Neural progenitor cell (in vitro differentiated cells): ENCODE data around the gene MFAP2.

Experiments used
- EZH2 ChIP-seq: fragments of 200-600 bp; sonication (generic); IDR thresholded peaks from 2 replicates; pipeline ENCODE4 v1.6.1; 2017; ENCODE audit warnings: antibody characterized with exemption, mild to moderate bottlenecking, moderate library complexity
- TF ChIP-seq, protein P1 (sequence below): fragments of 200-600 bp; sonication (generic); IDR thresholded peaks from 2 replicates; pipeline ENCODE4 v1.5.1; 2017; ENCODE audit warnings: antibody characterized with exemption, mild to moderate bottlenecking

GRCh38 chr1:16998589-16998988 lies 18.2 kb upstream of the MFAP2 start:
- TF ChIP-seq, protein P1, sequence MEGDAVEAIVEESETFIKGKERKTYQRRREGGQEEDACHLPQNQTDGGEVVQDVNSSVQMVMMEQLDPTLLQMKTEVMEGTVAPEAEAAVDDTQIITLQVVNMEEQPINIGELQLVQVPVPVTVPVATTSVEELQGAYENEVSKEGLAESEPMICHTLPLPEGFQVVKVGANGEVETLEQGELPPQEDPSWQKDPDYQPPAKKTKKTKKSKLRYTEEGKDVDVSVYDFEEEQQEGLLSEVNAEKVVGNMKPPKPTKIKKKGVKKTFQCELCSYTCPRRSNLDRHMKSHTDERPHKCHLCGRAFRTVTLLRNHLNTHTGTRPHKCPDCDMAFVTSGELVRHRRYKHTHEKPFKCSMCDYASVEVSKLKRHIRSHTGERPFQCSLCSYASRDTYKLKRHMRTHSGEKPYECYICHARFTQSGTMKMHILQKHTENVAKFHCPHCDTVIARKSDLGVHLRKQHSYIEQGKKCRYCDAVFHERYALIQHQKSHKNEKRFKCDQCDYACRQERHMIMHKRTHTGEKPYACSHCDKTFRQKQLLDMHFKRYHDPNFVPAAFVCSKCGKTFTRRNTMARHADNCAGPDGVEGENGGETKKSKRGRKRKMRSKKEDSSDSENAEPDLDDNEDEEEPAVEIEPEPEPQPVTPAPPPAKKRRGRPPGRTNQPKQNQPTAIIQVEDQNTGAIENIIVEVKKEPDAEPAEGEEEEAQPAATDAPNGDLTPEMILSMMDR: no peak
- no peak for TF ChIP-seq EZH2
